Activated naive CD4-positive, alpha-beta T cell treated with anti-CD3 and anti-CD28 coated beads, Interleukin-2, amount 10 ng/mL, durations not matched to agents 7 days and 5 days (primary cell): ENCODE results near the gene ENDOU.
A peak's percentile ranks its signal among the peaks of the same experiment; 100 is the strongest.

ENCODE experiments used
- CTCF ChIA-PET: fragments of 350-600 bp; sonication (Branson Sonifier 250); formaldehyde crosslinking; loops from one replicate; lab custom pipeline; 2021; ENCODE audit warnings: antibody characterized with exemption; lab: Charles Lee
- DNase-seq: peaks from one replicate; pipeline ENCODE4 v3.0.0-alpha.2; 2020
- H3K27ac Mint-ChIP-seq: one replicate; pipeline ENCODE4 v1.8.0; 2021; ENCODE audit warnings: mild to moderate bottlenecking, moderate library complexity, mixed read lengths
- H3K27me3 Mint-ChIP-seq: one replicate; pipeline ENCODE4 v1.8.0; 2021; ENCODE audit warnings: mild to moderate bottlenecking, mixed read lengths
- H3K36me3 Mint-ChIP-seq: one replicate; pipeline ENCODE4 v1.8.0; 2021; ENCODE audit warnings: mixed read lengths
- H3K4me1 Mint-ChIP-seq: one replicate; pipeline ENCODE4 v1.8.0; 2021; ENCODE audit warnings: mixed read lengths
- H3K4me3 Mint-ChIP-seq: one replicate; pipeline ENCODE4 v1.8.0; 2021; ENCODE audit warnings: mild to moderate bottlenecking, moderate library complexity, mixed read lengths
- H3K9me3 Mint-ChIP-seq: one replicate; pipeline ENCODE4 v1.8.0; 2021; ENCODE audit warnings: mixed read lengths

Gene ENDOU, protein sequence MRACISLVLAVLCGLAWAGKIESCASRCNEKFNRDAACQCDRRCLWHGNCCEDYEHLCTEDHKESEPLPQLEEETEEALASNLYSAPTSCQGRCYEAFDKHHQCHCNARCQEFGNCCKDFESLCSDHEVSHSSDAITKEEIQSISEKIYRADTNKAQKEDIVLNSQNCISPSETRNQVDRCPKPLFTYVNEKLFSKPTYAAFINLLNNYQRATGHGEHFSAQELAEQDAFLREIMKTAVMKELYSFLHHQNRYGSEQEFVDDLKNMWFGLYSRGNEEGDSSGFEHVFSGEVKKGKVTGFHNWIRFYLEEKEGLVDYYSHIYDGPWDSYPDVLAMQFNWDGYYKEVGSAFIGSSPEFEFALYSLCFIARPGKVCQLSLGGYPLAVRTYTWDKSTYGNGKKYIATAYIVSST

DNA sequence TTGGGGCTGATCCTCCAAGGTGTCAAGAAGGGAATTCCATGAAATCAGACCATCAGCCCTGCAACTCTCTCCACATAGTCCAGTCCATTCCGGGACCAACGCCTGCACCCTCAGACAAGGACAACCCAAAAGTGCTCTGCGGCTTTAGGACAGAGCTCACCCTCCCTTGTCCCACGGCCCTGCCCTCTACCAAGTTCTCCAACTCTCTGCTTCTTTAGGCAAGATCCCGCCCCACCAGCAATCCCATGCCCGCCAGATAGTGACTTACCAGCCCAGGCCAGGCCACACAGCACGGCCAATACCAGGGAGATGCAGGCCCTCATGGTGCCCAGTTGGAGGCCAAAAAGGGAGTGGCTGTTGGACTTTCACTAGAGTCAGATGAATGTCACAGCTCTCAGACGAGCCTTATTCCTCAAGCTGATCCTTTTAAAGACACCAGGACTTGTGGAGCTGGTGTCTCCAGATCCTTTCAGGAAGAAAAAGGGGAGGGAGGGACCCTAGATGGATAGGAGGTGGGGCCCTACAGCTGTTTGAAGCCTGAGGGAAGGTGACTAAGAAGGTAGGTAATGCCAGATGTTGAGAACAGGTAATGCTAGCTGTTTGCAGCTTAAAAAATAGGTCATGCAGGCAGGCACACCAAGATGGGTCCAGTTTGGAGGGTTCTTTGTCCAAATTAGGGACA, at the start of gene ENDOU:
Gene ENDOU (minus strand): TSS at position 400 of the 682 bp plus-strand sequence. CDS start 77 bp downstream, at position 323.
- H3K4me1 Mint-ChIP-seq = peaks cover 21% of the 10 kb centered on the region
- CTCF ChIA-PET = interaction anchor here (1.4 to 3.8 kb wide), 5 partner anchors 9 to 238 kb away, joined by 3 to 17 read pairs (median 12); partner anchors contain the start of gene TMEM106C
- peaks cover 2% of the 10 kb centered on the region for H3K36me3 Mint-ChIP-seq
- no peak within 1 kb of the TSS for H3K4me3 Mint-ChIP-seq
- H3K9me3 Mint-ChIP-seq = no peaks in the 10 kb centered on the region
- no peak for DNase-seq
- H3K27ac Mint-ChIP-seq = no peak within 1 kb of the TSS
- peaks cover 6% of the 10 kb centered on the region for H3K27me3 Mint-ChIP-seq

DNA sequence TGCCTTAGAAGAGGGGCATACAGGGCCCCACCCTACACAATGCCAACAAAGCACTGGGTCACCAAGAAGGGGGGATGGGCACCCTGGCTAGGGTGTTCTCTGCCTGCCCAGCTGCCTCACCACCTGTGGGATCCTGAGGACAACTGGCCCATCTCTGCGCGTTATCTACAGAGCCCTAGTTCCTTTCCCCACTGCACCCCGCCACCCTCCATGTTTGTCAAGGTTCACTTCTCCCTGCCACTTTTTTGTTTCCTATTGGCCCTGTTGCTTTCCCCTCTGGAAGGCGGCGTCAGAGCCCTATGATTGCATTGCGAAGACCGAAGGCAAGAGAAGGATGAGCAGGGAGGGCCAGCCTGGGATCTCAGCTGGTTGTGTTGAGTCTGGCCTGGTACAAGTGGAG, 49.4 kb upstream of the ENDOU start:
- peak overlapping the region; percentile 91 for H3K4me3 Mint-ChIP-seq
- peaks cover 5% of the 10 kb centered on the region for H3K27me3 Mint-ChIP-seq
- CTCF ChIA-PET = interaction anchor here (2.3 to 19.0 kb wide), 4 partner anchors 6 to 64 kb away, joined by 5 to 597 read pairs (median 98); partner anchors contain the start of gene RAPGEF3
- H3K27ac Mint-ChIP-seq = no peak overlapping the region
- H3K4me1 Mint-ChIP-seq = peaks cover 56% of the 10 kb centered on the region
- DNase-seq = no peak
- no peaks in the 10 kb centered on the region for H3K9me3 Mint-ChIP-seq
- peaks cover 6% of the 10 kb centered on the region for H3K36me3 Mint-ChIP-seq

DNA sequence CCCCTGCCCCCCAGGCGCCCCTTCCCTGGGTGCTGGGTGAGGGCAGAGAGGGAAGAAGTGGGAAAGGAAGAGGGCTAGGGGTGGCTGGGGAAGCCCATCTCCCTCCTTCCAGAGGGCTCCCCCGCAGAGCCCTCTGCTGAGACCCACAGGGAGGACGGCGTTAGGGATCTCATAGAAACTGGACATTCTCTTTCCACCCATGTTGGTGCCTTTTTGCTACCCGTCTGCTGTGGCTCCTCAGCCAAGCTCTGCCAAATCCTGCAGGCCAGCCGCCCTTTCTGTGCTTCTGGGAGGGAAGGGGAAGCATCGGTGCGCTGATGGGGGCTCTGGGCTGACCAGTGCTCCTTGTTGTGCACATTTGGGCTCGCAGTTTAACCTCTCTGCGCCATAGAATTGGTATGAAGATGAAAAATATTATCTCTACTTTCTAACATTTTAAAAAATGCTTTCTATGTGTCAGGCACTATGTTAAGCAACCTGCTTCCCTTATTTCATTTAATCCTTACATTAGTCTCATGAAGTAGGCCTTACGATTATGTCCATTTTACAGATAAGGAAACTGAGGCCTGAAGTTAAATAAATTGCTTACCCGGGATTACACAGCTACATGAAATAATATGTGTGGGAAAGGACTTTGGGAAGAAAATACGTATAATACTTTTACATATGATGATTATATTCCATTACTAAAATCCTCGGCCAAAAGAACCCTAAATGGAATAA, 48.7 kb upstream of the ENDOU start:
- Mint-ChIP-seq H3K4me1 (peaks cover 50% of the 10 kb centered on the region), H3K27ac (peak overlapping the region; percentile 88), H3K4me3 (peak overlapping the region; percentile 91), H3K36me3 (peaks cover 2% of the 10 kb centered on the region), H3K27me3 (peaks cover 5% of the 10 kb centered on the region), H3K9me3 (no peaks in the 10 kb centered on the region)
- CTCF ChIA-PET = interaction anchor here (1.8 to 19.0 kb wide), 3 partner anchors 11 to 63 kb away, joined by 8 to 597 read pairs (median 155); no protein-coding TSS in a partner anchor
- DNase-seq = no peak

DNA sequence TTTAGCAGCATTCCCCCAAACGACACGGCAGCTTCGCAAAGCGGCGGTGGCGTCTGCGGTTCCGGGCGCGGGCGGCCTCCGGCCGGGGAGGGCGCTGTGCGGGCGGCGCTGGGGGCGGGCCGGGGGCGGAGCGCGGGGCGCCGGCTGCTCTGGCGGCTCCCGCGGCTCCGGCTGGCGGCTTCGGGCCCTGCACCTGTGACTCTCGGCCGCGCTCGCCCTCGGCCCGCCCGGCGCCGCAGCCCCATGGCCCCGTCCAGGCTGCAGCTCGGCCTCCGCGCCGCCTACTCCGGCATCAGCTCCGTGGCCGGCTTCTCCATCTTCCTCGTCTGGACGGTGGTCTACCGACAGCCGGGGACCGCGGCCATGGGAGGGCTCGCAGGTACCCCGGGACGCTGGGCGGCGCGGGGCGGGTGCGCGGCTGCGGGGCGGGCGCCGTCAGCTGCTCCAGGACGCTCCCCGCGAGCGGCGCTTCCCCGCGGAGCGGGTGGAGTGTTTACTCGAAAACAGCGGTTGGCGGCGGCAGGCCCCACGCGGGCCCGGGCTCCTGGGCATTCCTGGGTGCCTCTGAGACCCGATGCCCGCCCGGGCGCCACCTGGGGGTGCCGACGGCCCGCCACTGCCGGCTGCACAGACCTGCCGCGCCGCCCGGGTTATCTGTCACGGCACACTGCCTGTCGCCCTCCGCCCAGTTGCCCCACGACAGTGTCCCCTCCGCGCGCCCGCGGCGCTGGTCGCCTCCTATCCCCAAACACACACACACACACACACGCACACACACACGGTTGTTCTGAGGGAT, 48.0 kb upstream of the ENDOU start, which contains the start of gene SLC48A1:
Gene SLC48A1 (plus strand): TSS at position 177 of the 796 bp plus-strand sequence. CDS start 67 bp downstream, at position 244.
- Mint-ChIP-seq H3K9me3 (no peaks in the 10 kb centered on the region), H3K27me3 (peaks cover 5% of the 10 kb centered on the region), H3K36me3 (no peaks in the 10 kb centered on the region), H3K27ac (peak within 1 kb of the TSS; percentile 88), H3K4me1 (peaks cover 46% of the 10 kb centered on the region), H3K4me3 (peak within 1 kb of the TSS; percentile 91)
- DNase-seq = peak; percentile 78
- CTCF ChIA-PET = interaction anchor here (1.0 to 19.0 kb wide), 7 partner anchors 9 to 64 kb away, joined by 3 to 597 read pairs (median 8); no protein-coding TSS in a partner anchor

DNA sequence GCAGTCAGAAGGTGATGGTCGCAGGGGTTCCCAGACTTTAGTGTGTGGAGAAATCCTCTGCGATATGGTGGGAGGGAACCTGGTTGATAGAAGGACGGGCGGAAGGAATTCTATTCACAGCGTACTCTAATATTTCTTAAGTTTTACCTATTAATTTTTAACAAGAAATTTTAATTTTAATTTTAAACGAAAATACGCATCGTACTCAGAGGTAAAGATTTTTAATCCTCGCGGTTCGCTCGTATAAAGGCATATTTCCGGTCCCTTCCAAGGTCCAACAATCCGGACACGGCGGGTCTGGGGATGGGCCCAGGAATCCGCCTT, 47.4 kb upstream of the ENDOU start:
- Mint-ChIP-seq H3K9me3 (no peaks in the 10 kb centered on the region), H3K27ac (peak overlapping the region; percentile 6), H3K36me3 (no peaks in the 10 kb centered on the region), H3K4me3 (peak overlapping the region; percentile 77), H3K4me1 (peaks cover 41% of the 10 kb centered on the region), H3K27me3 (peaks cover 5% of the 10 kb centered on the region)
- CTCF ChIA-PET = interaction anchor here (1.0 to 19.0 kb wide), 7 partner anchors 9 to 64 kb away, joined by 3 to 597 read pairs (median 8); no protein-coding TSS in a partner anchor
- no peak for DNase-seq

DNA sequence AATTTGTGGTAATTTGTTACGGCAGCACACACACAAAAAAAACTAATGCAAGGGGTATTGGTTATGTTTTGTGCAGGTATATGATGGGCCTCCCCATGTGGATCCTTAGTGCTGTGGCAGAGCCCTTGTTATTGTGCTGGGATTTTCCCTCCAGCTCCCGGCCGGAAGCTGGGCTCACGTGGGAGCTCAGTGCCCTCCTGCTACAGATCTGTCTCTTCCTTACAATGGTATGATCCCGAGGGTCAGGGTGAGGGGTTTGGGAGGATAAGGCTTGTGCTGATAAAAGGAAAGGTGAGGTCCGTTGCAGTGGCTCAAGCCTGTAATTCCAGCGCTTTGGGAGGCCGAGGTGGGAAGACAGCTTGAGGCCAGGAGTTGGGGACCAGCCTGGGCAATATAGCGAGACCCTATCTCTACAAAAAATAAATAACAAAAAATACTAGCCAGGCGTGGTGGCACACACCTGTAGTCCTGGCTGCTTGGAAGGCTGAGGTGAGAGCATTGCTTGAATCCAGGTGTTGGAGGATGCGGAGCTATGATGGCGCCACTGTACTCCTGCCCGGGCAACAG, 46.9 kb upstream of the ENDOU start:
- peaks cover 41% of the 10 kb centered on the region for H3K4me1 Mint-ChIP-seq
- no peak for DNase-seq

DNA sequence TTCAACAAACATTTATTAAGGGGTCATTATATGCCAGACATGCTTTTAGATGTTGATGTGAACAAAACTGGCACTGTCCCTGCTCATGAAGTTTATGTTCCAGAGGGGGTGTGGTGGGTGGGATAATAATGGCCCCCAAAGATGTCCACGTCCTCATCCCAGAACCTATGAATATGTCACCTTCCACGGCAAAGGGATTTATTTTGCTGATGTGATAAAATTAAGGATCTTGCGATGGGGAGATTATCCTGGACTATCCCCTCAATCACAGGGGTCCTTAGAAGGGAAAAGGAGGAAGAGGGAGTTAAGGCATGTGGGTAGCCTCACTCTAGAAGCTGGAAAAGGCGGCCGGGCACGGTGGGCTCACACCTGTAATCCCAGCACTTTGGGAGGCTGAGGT, 46.0 kb upstream of the ENDOU start:
- no peak for DNase-seq
- Mint-ChIP-seq H3K27me3 (peaks cover 17% of the 10 kb centered on the region), H3K4me1 (peaks cover 40% of the 10 kb centered on the region), H3K9me3 (no peaks in the 10 kb centered on the region), H3K4me3 (peak overlapping the region; percentile 17), H3K36me3 (no peaks in the 10 kb centered on the region), H3K27ac (no peak overlapping the region)
- CTCF ChIA-PET = interaction anchor here (0.9 to 19.0 kb wide), 4 partner anchors 9 to 66 kb away, joined by 3 to 597 read pairs (median 132); no protein-coding TSS in a partner anchor

More for the DNA sequence above, 46.9 kb upstream of the ENDOU start:
- Mint-ChIP-seq H3K4me3 (peak overlapping the region; percentile 77), H3K36me3 (no peaks in the 10 kb centered on the region), H3K27me3 (peaks cover 8% of the 10 kb centered on the region), H3K27ac (peak overlapping the region; percentile 6), H3K9me3 (no peaks in the 10 kb centered on the region)
- CTCF ChIA-PET = interaction anchor here (0.8 to 19.0 kb wide), 9 partner anchors 9 to 65 kb away, joined by 3 to 597 read pairs (median 5); no protein-coding TSS in a partner anchor

DNA sequence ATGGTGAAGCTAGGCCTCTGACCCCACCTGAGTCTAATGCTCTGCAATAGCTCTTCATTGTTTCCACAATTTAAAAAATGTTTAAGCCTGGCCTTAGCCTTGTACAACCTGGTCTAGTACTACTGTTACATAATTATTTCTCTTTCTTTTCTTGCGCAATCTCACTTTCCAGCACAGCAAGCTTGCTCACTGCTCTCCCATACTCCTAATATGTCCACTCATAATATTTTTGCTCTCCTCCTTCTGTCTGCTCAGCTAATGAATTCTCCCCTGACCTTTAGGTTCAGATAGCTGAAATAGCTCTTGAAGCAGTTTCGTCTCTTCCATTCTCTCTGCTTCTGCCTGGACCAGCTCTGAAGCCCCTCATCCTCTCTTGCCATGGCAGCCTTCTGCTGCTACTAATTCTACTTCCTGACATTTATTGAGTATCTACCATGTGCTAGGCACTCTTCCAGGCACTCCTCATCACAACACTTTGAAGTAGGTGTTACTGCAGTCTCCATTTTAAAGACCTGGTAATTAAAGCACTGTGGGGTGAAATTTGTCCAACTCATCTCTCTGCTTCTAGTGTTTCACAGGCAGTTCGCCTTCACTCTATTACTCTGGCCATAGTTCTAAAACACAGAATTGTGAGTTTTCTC, 44.9 kb upstream of the ENDOU start:
- Mint-ChIP-seq H3K36me3 (no peaks in the 10 kb centered on the region), H3K4me1 (peaks cover 35% of the 10 kb centered on the region), H3K27ac (no peak overlapping the region), H3K9me3 (no peaks in the 10 kb centered on the region), H3K27me3 (peaks cover 28% of the 10 kb centered on the region), H3K4me3 (no peak overlapping the region)
- CTCF ChIA-PET = interaction anchor here (0.9 to 19.0 kb wide), 6 partner anchors 8 to 67 kb away, joined by 3 to 597 read pairs (median 93); partner anchors contain the start of gene RAPGEF3
- no peak for DNase-seq

DNA sequence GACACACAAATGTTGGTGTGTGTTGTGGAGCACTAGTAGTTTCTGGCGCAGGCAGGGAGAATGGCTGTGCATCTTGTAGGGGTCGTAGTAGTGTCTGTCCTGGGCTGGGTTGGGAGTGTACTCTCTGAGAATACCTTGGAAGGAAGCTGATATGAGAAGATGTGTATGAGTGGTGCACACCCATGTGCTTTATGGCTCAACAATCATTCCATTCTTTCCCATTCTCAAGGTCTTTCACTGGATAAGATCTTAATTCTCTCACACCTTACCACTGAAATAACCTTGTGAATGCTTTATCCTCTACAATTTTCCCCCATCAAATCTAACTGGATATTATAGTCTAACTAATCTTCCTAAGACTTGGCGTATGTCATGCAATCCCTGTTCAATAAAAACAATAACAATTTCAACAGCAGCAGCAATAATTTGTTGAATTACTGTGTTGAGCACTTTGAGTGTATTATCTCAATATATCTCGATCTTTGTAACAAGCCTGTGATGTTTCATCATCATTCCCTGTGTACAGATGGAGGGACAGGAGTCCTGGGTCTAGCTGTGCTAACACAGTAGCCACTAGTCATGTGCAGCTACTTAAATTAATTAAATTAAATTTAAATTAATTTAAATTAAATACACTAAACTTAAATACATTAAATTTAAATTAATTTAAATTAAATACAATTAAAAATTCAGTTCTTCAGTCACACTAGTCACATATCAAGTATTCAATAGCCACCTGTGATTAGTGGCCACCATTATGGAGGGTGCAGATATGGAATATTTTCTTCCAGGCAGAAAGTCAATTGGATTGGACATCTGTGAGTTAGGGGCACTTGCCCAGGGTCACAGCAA, 44.2 kb upstream of the ENDOU start:
- H3K27ac Mint-ChIP-seq = no peak overlapping the region
- peaks cover 33% of the 10 kb centered on the region for H3K27me3 Mint-ChIP-seq
- H3K4me1 Mint-ChIP-seq = peaks cover 28% of the 10 kb centered on the region
- CTCF ChIA-PET = interaction anchor here (0.9 to 19.0 kb wide), 7 partner anchors 7 to 68 kb away, joined by 3 to 597 read pairs (median 78); partner anchors contain the start of gene RAPGEF3
- H3K4me3 Mint-ChIP-seq = no peak overlapping the region
- H3K9me3 Mint-ChIP-seq = no peaks in the 10 kb centered on the region
- H3K36me3 Mint-ChIP-seq = no peaks in the 10 kb centered on the region
- no peak for DNase-seq

DNA sequence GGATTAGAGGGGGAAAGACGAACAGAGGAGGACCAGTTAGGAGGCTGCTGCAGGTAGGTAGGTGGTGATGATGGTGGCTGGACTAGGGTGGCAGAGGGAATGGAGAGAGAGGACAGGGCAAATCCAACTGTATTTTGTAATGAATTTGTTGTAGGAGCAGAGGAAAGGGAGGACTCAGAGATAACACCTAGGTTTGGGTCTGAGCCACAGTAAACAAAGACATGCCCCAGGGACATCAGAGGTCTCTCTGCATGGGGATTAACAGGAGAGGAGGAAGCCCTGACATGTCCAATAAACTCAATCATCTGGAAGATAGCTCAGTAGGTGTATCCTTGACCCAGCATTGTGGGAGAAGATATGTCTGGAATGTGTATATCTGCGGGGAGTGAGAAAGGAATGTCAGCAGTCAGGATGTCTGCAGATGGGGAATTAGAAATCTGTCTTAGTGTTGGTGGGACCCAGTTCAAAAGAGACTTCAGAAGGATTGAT, 43.1 kb upstream of the ENDOU start:
- DNase-seq = no peak
- Mint-ChIP-seq H3K9me3 (no peaks in the 10 kb centered on the region), H3K36me3 (no peaks in the 10 kb centered on the region), H3K27me3 (peaks cover 39% of the 10 kb centered on the region), H3K4me1 (peaks cover 19% of the 10 kb centered on the region), H3K4me3 (no peak overlapping the region), H3K27ac (no peak overlapping the region)
- CTCF ChIA-PET = interaction anchor here (1.0 to 19.0 kb wide), 15 partner anchors 11 to 143 kb away, joined by 3 to 597 read pairs (median 6); partner anchors contain the start of genes ENDOU and RAPGEF3

DNA sequence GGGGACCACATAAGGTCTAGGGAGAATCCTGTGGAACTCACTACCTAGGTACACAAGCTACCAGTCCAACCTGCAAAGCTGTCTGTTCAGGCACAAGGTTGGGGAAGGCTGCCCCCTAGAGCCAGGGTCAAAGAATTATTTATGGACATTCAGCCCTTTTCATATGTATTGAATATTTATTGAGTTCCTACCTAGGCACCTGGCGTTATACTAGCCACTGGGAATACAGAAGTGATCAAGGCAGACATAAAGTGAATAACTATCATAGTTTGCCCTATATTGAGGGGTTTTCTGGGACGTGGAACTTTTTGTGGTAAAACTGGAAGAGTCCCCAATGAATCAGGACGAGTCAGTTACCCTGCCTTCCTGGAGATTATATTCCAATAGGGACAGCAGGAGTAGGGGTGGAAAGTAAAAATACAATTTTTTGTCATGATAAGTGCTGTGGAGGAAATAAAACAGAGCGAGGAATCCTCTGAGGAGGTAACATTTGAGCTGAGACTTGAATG, 42.0 kb upstream of the ENDOU start:
- DNase-seq = peak; percentile 86
- Mint-ChIP-seq H3K4me1 (peaks cover 16% of the 10 kb centered on the region), H3K27me3 (peaks cover 46% of the 10 kb centered on the region), H3K27ac (no peak overlapping the region), H3K4me3 (no peak overlapping the region), H3K36me3 (no peaks in the 10 kb centered on the region), H3K9me3 (no peaks in the 10 kb centered on the region)
- CTCF ChIA-PET = interaction anchor here (0.6 to 19.0 kb wide), 32 partner anchors 10 to 731 kb away, joined by 3 to 597 read pairs (median 4); partner anchors contain the start of genes ASB8, ENDOU and RAPGEF3
